ENCODE measurements around the gene OR6N2.

OR6N2 gene

GRCh38 chr1:158793604-158794003 is 12.6 kb upstream of the OR6N2 start:
- no peak overlapping the region for H3K4me3 ChIP-seq (replicated peaks; ENCODE audit: insufficient read depth, low read length)
- peak in 1 of 2 experiments; percentile 55 for DNase-seq (ENCODE audit: low read depth in 1 of 2, low spot score in 1 of 2)
- H3K27ac ChIP-seq (replicated peaks), result no peak overlapping the region
- peak; percentile 10 for TF ChIP-seq CTCF (IDR thresholded peaks at IDR 0.05; ENCODE audit: insufficient read depth, low read length)
- no peak for TF ChIP-seq REST (IDR thresholded peaks at IDR 0.05; ENCODE audit: insufficient replicate concordance, low read depth)
- no peaks in the 10 kb centered on the region for H3K27me3 ChIP-seq (ENCODE audit: insufficient read depth, poor library complexity, severe bottlenecking)

- DNase-seq (ENCODE audit: low read depth in 1 of 2, low spot score in 1 of 2), result no peak
- Histone ChIP-seq H3K27me3 (ENCODE audit: insufficient read depth, poor library complexity, severe bottlenecking) (no peaks in the 10 kb centered on the region), H3K4me3 (replicated peaks; ENCODE audit: insufficient read depth, low read length) (no peak within 1 kb of the TSS), H3K27ac (replicated peaks) (no peak within 1 kb of the TSS)
- TF ChIP-seq CTCF (IDR thresholded peaks at IDR 0.05; ENCODE audit: insufficient read depth, low read length) (no peak), REST (IDR thresholded peaks at IDR 0.05; ENCODE audit: insufficient replicate concordance, low read depth) (no peak), POLR2AphosphoS5 (IDR thresholded peaks at IDR 0.05; ENCODE audit: low read depth) (no peak), GABPA (IDR thresholded peaks at IDR 0.05; ENCODE audit: low read depth) (no peak), SPI1 (IDR thresholded peaks at IDR 0.05; ENCODE audit: borderline replicate concordance, low read depth) (no peak)
Measured at GRCh38 chr1:158771950-158772866, 8.8 kb downstream of the OR6N2 start, which contains the start of gene OR6N1. Gene OR6N1 (minus strand): TSS chr1:158772195. CDS start chr1:158766682, 5,513 bp downstream.

- Histone ChIP-seq H3K27ac (replicated peaks) (no peak within 1 kb of the TSS), H3K4me3 (replicated peaks; ENCODE audit: insufficient read depth, low read length) (no peak within 1 kb of the TSS), H3K27me3 (ENCODE audit: insufficient read depth, poor library complexity, severe bottlenecking) (no peaks in the 10 kb centered on the region)
- no peak for TF ChIP-seq POLR2AphosphoS5 (IDR thresholded peaks at IDR 0.05; ENCODE audit: low read depth)
- no peak for TF ChIP-seq REST (IDR thresholded peaks at IDR 0.05; ENCODE audit: insufficient replicate concordance, low read depth)
- no peak for TF ChIP-seq CTCF (IDR thresholded peaks at IDR 0.05; ENCODE audit: insufficient read depth, low read length)
- TF ChIP-seq GABPA (IDR thresholded peaks at IDR 0.05; ENCODE audit: low read depth), result no peak
- DNase-seq (ENCODE audit: low read depth in 1 of 2, low spot score in 1 of 2), result no peak
Measured at GRCh38 chr1:158754420-158754819, 26.6 kb downstream of the OR6N2 start, which contains the start of gene OR6K6. Gene OR6K6 (plus strand): TSS chr1:158754720. CDS start chr1:158754888, 168 bp downstream.
